SIG-M5 treated with dmso at 0.1 percent for 504 hours (cell line): ENCODE measurements around the gene SCAMP1.

Experiments used
- DNase-seq: peaks from one replicate; lab custom pipeline; 2025; ENCODE audit not compliant: unreplicated experiment; lab: John Stamatoyannopoulos, UW

SCAMP1 gene

DNA sequence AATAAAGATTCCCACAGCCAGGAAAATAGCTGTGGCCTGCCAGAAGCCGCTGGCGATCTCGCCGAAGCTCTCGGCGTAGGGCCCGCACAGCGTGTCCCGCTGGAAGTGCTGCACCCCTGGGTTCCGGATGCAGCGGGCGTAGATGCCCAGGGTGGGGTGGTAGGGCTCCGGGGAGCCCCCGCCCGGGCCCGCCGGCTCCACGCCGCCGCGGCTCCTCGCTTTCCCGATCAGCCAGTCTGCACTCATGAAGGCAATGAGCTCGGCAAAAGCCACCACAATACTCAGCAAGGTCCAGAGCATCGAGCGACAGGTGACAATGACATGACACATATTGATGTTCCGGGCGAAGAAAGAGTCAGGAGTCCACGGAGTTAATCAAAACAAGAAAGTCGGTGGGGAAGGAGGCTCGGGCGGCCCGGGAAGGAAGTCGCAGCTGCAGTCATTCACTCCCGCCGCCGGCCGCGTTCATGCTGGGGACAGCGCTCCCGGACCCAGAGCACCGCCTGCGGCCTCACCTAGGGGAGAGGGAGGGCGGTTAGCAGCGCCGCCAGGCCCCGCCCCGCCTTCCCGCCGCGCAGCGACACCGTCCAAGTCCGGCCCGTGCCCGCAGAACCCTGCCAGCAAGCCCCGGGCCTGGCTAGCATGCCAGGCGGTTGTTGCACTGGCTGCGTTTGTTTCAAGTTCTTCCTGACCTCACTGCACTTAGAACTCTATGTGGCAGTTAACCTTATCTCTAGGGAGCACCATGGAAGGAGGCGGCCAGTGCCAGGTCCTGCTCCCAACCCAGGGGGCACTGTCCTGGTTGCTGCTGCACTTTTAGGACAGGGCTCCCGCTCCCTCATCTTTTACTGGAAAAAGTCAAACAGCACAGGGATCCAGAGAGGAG is 149.7 kb downstream of the SCAMP1 start:
- no peak for DNase-seq

GRCh38 chr5:78511121-78511906 is 150.9 kb downstream of the SCAMP1 start:
- DNase-seq: peak; percentile 43

DNA sequence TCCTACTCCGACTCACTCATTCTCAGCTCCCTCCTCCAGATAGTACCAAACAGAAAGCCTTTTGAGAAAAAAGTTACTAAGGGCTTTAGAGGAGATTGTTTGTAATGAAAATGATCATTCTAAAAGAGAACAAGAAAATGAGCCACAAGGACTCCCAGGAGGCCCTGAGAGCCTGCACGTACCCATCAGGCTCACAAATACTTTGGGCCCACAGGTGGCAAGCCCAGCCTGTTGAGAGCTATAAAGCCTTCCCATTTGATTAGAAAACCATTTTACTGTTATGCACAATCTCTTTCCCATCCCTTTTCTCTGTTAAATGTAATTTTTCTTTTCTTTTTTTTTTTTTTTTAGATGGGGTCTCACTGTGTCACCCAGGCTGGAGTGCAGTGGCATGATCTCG is 152.0 kb downstream of the SCAMP1 start:
- DNase-seq: no peak

- DNase-seq: no peak
These were observed 153.0 kb downstream of the SCAMP1 start for GRCh38 chr5:78513441-78513840.

DNA sequence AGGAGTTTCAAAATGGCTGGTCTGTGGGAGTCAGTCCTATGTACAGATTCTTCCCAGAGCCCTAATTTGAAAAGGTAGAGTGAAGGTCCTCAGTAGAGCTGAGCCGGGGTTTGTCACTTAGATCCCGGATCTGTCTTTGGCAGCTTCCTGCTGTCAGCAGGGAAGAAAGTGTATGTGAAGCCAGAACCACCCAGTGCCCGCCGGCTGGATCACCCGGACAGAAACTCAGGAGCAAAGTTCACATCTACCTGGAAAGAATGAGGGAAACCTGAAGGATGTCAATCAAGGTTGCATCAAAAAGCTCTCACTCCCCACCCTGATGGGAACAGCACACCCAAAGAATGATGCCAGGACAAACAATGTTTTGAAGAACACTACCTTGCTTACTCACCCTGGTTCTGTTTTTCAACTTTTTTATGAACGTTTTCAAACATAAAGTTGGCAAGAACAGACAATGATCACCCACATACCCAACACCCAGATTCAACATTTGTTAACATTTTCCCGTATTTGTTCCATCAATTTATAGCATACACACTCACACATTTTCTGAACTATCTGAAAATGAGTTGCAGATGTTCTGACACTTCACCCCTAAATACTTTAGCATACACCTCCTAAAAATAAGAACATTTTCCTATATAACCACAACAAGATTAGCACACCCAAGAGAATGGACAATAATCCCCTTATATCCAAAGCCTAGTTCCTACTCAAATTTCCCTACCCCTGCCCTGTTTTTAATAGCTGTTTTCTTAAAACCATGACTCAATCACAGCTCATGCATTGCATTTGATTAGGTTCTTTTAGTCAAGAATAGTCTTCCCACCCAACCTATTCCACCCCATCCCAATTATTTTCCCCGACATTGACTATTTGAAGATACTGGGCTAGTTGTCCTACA is 154.3 kb downstream of the SCAMP1 start:
- DNase-seq: no peak

- DNase-seq: no peak
These were observed 155.3 kb downstream of the SCAMP1 start for GRCh38 chr5:78515670-78516069.

GRCh38 chr5:78518365-78519197 is 158.2 kb downstream of the SCAMP1 start:
- DNase-seq: no peak

- no peak for DNase-seq
These were observed 159.0 kb downstream of the SCAMP1 start for GRCh38 chr5:78519198-78519941.

DNA sequence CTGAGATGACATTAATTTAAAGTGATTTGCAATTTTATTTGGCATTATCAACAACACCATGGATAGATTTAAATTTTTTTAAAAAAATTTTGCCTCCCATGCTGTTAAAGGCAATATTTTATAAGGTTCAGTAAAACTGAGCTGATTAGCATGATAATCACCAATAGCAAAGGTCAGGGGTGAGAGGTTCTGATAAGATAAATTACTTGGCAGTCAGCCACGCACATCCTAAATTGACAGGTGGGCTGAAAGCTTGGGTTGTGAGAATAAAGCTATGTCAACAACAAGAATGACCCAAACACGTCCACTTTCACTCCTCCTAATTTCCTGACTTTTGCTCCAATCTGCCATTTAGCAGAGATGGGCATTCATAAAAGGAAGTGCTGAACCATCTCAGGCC is 161.0 kb downstream of the SCAMP1 start:
- no peak for DNase-seq

GRCh38 chr5:78522476-78523260 is 162.3 kb downstream of the SCAMP1 start:
- DNase-seq: no peak

GRCh38 chr5:78523314-78524193 is 163.1 kb downstream of the SCAMP1 start:
- no peak for DNase-seq

DNA sequence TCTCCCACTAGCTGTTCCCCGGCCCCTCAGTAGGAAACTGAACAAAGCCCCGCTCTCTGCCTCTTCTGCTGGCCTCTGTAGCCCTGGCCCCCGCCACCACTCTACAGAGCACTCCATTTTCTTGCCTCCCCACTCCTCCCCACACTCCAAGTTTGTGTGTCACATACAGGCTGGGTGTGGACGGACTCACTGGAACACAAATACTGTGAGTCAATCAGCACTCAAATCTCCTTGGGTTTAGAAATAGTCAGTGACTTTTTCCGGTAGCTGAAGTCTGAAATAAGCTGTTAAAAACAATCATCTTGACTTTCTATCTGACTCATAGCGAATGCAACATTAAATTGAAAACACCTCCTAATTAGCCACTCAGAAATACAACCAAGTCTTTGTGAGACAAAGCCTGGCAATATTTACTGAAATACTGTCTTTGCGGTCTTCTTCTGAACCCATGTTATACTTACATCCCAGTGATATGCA is 165.7 kb downstream of the SCAMP1 start:
- no peak for DNase-seq

DNA sequence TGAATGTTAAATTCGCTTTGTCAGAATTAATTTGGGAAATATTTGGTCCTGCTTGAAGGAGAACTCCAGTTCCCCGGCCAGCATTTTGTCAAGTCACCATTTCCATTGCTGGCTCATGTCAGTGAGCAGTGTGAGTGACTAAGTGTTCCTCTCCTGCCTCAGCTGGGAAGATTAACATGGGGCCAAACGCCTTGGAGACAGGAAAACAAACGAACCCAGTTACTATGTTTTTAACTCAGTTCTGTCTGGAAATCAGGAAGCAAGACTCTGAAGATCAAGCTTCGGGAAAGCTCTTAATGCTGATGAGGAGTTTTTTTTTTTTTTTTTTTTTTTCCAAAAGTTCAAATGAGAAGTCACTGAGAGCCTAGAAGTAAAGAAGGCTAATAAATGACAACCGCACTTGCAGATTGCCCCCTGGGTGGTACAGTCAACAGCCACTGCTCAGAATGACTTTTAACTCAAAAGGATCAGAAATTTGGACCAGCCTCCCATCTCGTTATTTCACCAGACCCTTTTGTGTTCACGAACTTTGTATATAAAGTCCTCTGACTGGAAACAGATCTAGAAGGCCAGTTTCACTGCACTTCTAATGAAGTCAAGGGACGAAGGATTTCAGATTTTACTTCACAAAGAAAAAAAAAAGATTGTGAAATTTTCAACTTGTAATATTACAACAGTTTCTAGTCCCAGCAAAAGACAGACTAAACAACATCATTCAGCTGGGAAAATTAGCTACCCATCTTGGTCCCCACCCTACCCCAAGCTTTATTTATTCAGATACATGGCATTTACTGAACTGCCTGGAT is 166.8 kb downstream of the SCAMP1 start:
- DNase-seq: no peak

DNA sequence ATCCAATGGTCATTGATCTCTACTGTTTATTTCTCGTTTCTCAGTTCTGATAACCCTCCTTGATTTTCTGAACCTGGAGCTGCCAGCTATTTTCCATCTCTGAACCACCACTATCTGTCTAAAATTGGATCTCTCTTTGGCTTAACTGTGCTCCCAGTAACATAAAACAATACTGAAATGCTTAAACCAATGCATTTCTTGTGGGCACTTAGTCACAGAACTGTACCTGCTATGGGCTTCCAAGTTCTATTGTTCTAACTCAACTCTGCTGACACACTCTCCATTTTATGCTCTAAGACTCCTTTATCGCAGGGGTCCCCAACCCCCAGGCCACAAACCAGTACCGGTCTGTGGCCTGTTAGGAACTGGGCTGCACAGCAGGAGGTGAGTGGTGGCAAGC is 167.5 kb downstream of the SCAMP1 start:
- DNase-seq: no peak
